Measurements from ENCODE around the gene AP3B1. TPM values are rescaled to one million over a fixed set of nuclear protein-coding genes. Genes with fewer than 3 reads are reported as not detected.
"Not testable (repeated sequence)": the region's sequence is repeated elsewhere in the genome, so short reads cannot be mapped to it uniquely, and the experiment has no call there.

The AP3B1 gene
- total RNA-seq, 1 donor from 2014 or later = 14.3 TPM

- Mint-ChIP-seq H3K27ac (ENCODE audit: unreplicated experiment) (no peak overlapping the region), H3K4me3 (ENCODE audit: unreplicated experiment) (no peak overlapping the region), H3K9me3 (ENCODE audit: unreplicated experiment) (no peaks in the 10 kb centered on the region), H3K4me1 (ENCODE audit: low read depth, unreplicated experiment) (no peaks in the 10 kb centered on the region), H3K27me3 (ENCODE audit: unreplicated experiment) (no peaks in the 10 kb centered on the region), H3K36me3 (ENCODE audit: unreplicated experiment) (no peaks in the 10 kb centered on the region)
- no peak for DNase-seq
- TF ChIP-seq, protein P1, sequence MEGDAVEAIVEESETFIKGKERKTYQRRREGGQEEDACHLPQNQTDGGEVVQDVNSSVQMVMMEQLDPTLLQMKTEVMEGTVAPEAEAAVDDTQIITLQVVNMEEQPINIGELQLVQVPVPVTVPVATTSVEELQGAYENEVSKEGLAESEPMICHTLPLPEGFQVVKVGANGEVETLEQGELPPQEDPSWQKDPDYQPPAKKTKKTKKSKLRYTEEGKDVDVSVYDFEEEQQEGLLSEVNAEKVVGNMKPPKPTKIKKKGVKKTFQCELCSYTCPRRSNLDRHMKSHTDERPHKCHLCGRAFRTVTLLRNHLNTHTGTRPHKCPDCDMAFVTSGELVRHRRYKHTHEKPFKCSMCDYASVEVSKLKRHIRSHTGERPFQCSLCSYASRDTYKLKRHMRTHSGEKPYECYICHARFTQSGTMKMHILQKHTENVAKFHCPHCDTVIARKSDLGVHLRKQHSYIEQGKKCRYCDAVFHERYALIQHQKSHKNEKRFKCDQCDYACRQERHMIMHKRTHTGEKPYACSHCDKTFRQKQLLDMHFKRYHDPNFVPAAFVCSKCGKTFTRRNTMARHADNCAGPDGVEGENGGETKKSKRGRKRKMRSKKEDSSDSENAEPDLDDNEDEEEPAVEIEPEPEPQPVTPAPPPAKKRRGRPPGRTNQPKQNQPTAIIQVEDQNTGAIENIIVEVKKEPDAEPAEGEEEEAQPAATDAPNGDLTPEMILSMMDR (IDR thresholded peaks at IDR 0.05; ENCODE audit: partially characterized antibody, unreplicated experiment) = no peak
Measured at GRCh38 chr5:78076351-78076750, 218.1 kb downstream of the AP3B1 start.

DNA sequence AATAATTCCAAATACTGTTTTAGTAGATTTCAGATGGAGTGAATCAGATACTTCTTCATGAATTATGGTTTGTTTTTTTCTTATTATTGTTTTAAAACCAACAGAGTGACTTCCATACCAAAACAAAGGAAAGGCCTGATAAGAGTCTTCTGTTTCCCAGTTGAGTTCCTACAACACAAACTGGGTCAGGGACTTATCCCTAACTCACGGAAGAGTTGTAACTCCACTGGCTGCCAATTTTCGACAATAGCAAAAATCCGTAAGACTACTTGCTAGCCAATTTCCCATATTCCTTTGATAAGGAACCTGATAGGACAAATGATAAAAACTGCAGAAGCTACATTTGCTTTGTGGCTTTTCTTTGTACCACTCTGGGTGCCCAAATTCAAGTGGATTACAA lies 219.2 kb downstream of the AP3B1 start:
- Mint-ChIP-seq H3K4me3 (ENCODE audit: unreplicated experiment) (no peak overlapping the region), H3K27ac (ENCODE audit: unreplicated experiment) (no peak overlapping the region), H3K36me3 (ENCODE audit: unreplicated experiment) (no peaks in the 10 kb centered on the region), H3K27me3 (ENCODE audit: unreplicated experiment) (no peaks in the 10 kb centered on the region), H3K4me1 (ENCODE audit: low read depth, unreplicated experiment) (no peaks in the 10 kb centered on the region), H3K9me3 (ENCODE audit: unreplicated experiment) (no peaks in the 10 kb centered on the region)
- DNase-seq = no peak
- TF ChIP-seq, protein P1 (IDR thresholded peaks at IDR 0.05; ENCODE audit: partially characterized antibody, unreplicated experiment) = no peak

DNA sequence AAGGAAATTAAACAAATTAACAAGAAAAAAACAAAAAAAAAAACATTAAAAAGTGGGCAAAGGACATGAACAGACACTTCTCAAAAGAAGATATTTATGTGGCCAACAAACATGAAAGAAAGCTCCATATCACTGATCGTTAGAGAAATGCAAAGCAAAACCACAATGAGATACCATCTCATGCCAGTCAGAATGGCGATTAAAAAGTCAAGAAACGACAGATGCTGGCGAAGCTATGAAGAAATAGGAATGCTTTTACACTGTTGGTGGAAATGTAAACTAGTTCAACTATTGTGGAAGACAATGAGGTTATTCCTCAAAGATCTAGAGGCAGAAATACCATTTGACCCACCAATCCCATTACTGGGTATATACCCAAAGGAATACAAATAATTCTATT lies 223.8 kb downstream of the AP3B1 start:
- not testable (repeated sequence) for H3K4me1 Mint-ChIP-seq (ENCODE audit: low read depth, unreplicated experiment); H3K4me3 Mint-ChIP-seq (ENCODE audit: unreplicated experiment); H3K27ac Mint-ChIP-seq (ENCODE audit: unreplicated experiment); DNase-seq; H3K27me3 Mint-ChIP-seq (ENCODE audit: unreplicated experiment)
- peaks cover 24% of the 10 kb centered on the region for H3K36me3 Mint-ChIP-seq (ENCODE audit: unreplicated experiment)
- peaks cover 10% of the 10 kb centered on the region for H3K9me3 Mint-ChIP-seq (ENCODE audit: unreplicated experiment)

DNA sequence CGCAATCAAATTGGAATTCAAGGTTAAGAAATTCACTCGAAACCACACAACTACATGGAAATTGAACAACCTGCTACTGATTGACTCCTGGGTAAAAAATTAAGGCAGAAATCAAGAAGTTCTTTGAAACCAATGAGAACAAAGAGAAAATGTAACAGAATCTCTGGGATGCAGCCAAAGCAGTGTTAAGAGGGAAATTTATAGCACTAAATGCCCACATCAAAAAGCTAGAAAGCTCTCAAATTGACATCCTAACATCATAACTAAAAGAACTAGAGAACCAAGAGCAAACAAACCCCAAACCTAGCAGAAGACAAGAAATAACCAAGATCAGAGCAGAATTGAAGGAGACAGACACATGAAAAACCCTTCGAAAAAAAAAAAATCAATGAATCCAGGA lies 226.9 kb downstream of the AP3B1 start:
- H3K27me3 Mint-ChIP-seq (ENCODE audit: unreplicated experiment); H3K4me3 Mint-ChIP-seq (ENCODE audit: unreplicated experiment); H3K27ac Mint-ChIP-seq (ENCODE audit: unreplicated experiment); DNase-seq; H3K4me1 Mint-ChIP-seq (ENCODE audit: low read depth, unreplicated experiment): not testable (repeated sequence)
- Mint-ChIP-seq H3K9me3 (ENCODE audit: unreplicated experiment) (peaks cover 13% of the 10 kb centered on the region), H3K36me3 (ENCODE audit: unreplicated experiment) (peaks cover 24% of the 10 kb centered on the region)

- not testable (repeated sequence) for H3K4me3 Mint-ChIP-seq (ENCODE audit: unreplicated experiment); DNase-seq
Measured at GRCh38 chr5:78066722-78067121, 227.8 kb downstream of the AP3B1 start.

GRCh38 chr5:78065663-78066062 lies 228.8 kb downstream of the AP3B1 start:
- Mint-ChIP-seq H3K36me3 (ENCODE audit: unreplicated experiment) (peaks cover 24% of the 10 kb centered on the region), H3K27me3 (ENCODE audit: unreplicated experiment) (peaks cover 2% of the 10 kb centered on the region), H3K9me3 (ENCODE audit: unreplicated experiment) (peaks cover 13% of the 10 kb centered on the region), H3K4me1 (ENCODE audit: low read depth, unreplicated experiment) (no peaks in the 10 kb centered on the region), H3K27ac (ENCODE audit: unreplicated experiment) (no peak overlapping the region), H3K4me3 (ENCODE audit: unreplicated experiment) (no peak overlapping the region)
- TF ChIP-seq, protein P1 (IDR thresholded peaks at IDR 0.05; ENCODE audit: partially characterized antibody, unreplicated experiment) = no peak
- no peak for DNase-seq

More at GRCh38 chr5:78066722-78067121, 227.8 kb downstream of the AP3B1 start:
- Mint-ChIP-seq H3K36me3 (ENCODE audit: unreplicated experiment) (peaks cover 24% of the 10 kb centered on the region), H3K9me3 (ENCODE audit: unreplicated experiment) (peaks cover 13% of the 10 kb centered on the region)
- not testable (repeated sequence) for H3K27ac Mint-ChIP-seq (ENCODE audit: unreplicated experiment); H3K4me1 Mint-ChIP-seq (ENCODE audit: low read depth, unreplicated experiment); H3K27me3 Mint-ChIP-seq (ENCODE audit: unreplicated experiment)

All from glutamatergic neuron (in vitro differentiated cells).